ENCODE results near the gene ANAPC2.

DNA sequence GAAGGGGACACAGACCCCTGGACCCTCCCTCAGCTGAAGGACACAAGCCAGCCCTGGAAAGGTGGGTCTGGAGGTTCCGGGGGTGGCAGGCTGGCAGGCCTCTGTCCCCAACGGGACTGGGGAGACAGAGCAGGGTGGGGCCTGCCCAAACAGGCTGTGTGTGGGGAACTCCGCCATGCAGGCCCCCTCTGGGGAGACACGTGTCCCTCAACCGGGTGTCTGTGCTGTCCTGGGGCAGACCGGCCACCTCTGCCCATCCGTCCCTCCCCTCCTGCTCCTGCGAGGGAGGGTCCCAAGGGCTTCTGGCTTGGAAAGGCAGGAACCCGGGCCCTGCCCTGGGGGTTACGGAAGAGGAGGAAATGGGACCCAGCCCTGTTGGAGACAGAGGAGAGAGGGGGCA lies 43.7 kb upstream of the ANAPC2 start:
- TF ChIP-seq, protein P1, sequence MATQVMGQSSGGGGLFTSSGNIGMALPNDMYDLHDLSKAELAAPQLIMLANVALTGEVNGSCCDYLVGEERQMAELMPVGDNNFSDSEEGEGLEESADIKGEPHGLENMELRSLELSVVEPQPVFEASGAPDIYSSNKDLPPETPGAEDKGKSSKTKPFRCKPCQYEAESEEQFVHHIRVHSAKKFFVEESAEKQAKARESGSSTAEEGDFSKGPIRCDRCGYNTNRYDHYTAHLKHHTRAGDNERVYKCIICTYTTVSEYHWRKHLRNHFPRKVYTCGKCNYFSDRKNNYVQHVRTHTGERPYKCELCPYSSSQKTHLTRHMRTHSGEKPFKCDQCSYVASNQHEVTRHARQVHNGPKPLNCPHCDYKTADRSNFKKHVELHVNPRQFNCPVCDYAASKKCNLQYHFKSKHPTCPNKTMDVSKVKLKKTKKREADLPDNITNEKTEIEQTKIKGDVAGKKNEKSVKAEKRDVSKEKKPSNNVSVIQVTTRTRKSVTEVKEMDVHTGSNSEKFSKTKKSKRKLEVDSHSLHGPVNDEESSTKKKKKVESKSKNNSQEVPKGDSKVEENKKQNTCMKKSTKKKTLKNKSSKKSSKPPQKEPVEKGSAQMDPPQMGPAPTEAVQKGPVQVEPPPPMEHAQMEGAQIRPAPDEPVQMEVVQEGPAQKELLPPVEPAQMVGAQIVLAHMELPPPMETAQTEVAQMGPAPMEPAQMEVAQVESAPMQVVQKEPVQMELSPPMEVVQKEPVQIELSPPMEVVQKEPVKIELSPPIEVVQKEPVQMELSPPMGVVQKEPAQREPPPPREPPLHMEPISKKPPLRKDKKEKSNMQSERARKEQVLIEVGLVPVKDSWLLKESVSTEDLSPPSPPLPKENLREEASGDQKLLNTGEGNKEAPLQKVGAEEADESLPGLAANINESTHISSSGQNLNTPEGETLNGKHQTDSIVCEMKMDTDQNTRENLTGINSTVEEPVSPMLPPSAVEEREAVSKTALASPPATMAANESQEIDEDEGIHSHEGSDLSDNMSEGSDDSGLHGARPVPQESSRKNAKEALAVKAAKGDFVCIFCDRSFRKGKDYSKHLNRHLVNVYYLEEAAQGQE (IDR thresholded peaks at IDR 0.05) = no peak
- TF ChIP-seq, protein P2, sequence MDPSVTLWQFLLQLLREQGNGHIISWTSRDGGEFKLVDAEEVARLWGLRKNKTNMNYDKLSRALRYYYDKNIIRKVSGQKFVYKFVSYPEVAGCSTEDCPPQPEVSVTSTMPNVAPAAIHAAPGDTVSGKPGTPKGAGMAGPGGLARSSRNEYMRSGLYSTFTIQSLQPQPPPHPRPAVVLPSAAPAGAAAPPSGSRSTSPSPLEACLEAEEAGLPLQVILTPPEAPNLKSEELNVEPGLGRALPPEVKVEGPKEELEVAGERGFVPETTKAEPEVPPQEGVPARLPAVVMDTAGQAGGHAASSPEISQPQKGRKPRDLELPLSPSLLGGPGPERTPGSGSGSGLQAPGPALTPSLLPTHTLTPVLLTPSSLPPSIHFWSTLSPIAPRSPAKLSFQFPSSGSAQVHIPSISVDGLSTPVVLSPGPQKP (IDR thresholded peaks at IDR 0.05; ENCODE audit: low read depth, low read length) = no peak
- TF ChIP-seq CEBPB (IDR thresholded peaks at IDR 0.05) = no peak
- TF ChIP-seq, protein P3, sequence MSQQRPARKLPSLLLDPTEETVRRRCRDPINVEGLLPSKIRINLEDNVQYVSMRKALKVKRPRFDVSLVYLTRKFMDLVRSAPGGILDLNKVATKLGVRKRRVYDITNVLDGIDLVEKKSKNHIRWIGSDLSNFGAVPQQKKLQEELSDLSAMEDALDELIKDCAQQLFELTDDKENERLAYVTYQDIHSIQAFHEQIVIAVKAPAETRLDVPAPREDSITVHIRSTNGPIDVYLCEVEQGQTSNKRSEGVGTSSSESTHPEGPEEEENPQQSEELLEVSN (IDR thresholded peaks at IDR 0.05; ENCODE audit: borderline replicate concordance, low read depth) = no peak
- TF ChIP-seq, protein P4, sequence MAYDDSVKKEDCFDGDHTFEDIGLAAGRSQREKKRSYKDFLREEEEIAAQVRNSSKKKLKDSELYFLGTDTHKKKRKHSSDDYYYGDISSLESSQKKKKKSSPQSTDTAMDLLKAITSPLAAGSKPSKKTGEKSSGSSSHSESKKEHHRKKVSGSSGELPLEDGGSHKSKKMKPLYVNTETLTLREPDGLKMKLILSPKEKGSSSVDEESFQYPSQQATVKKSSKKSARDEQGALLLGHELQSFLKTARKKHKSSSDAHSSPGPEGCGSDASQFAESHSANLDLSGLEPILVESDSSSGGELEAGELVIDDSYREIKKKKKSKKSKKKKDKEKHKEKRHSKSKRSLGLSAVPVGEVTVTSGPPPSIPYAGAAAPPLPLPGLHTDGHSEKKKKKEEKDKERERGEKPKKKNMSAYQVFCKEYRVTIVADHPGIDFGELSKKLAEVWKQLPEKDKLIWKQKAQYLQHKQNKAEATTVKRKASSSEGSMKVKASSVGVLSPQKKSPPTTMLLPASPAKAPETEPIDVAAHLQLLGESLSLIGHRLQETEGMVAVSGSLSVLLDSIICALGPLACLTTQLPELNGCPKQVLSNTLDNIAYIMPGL (CRISPR knock-in tag; IDR thresholded peaks at IDR 0.05; ENCODE audit: borderline replicate concordance) = no peak
- no peak for TF ChIP-seq BHLHE40 (IDR thresholded peaks at IDR 0.05; ENCODE audit: low read depth, low read length)
- no peak for TF ChIP-seq POLR2A (IDR thresholded peaks at IDR 0.05; ENCODE audit: low read length)
- TF ChIP-seq, protein P5, sequence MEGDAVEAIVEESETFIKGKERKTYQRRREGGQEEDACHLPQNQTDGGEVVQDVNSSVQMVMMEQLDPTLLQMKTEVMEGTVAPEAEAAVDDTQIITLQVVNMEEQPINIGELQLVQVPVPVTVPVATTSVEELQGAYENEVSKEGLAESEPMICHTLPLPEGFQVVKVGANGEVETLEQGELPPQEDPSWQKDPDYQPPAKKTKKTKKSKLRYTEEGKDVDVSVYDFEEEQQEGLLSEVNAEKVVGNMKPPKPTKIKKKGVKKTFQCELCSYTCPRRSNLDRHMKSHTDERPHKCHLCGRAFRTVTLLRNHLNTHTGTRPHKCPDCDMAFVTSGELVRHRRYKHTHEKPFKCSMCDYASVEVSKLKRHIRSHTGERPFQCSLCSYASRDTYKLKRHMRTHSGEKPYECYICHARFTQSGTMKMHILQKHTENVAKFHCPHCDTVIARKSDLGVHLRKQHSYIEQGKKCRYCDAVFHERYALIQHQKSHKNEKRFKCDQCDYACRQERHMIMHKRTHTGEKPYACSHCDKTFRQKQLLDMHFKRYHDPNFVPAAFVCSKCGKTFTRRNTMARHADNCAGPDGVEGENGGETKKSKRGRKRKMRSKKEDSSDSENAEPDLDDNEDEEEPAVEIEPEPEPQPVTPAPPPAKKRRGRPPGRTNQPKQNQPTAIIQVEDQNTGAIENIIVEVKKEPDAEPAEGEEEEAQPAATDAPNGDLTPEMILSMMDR (IDR thresholded peaks at IDR 0.05) = no peak
- TF ChIP-seq NPAS2 (CRISPR knock-in tag; IDR thresholded peaks at IDR 0.05; ENCODE audit: borderline replicate concordance) = no peak
